D721Med (cell line): ENCODE data around the gene GPR25.

Source experiments
- DNase-seq: peaks from one replicate; pipeline ENCODE4 v3.0.0; 2011; ENCODE audit warnings: low spot score; ENCODE audit not compliant: insufficient read length
- FAIRE-seq: peaks from 2 replicates; lab custom pipeline; 2011; peaks lifted over from hg19 to GRCh38; lab: Jason Lieb, UNC
- TF ChIP-seq, protein P1 (sequence below): IDR thresholded peaks from 2 replicates; pipeline ENCODE4 v1.5.1; 2012; ENCODE audit warnings: mild to moderate bottlenecking, control low read depth; ENCODE audit not compliant: insufficient read depth; ENCODE audit errors: missing control alignments

GPR25 gene

DNA sequence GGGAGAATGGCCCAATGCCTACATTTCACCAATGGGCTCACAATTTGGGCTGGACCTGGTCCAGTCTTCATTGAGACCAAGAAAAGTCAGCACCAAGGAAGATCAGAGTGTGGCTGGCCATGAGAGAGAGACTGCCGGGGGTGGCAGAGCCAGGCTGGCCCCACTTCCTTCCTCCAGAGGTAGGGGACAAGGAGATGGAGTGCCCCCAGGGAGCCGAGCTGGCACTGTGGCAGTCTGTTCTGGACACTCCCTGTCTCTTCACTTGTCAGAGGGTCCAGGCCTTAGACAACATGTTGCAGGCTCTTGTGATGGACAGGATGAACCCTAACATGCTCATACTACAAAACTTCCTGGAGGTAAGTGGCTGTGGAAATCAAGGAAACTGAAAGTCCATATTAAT lies 49.6 kb downstream of the GPR25 start:
- TF ChIP-seq, protein P1, sequence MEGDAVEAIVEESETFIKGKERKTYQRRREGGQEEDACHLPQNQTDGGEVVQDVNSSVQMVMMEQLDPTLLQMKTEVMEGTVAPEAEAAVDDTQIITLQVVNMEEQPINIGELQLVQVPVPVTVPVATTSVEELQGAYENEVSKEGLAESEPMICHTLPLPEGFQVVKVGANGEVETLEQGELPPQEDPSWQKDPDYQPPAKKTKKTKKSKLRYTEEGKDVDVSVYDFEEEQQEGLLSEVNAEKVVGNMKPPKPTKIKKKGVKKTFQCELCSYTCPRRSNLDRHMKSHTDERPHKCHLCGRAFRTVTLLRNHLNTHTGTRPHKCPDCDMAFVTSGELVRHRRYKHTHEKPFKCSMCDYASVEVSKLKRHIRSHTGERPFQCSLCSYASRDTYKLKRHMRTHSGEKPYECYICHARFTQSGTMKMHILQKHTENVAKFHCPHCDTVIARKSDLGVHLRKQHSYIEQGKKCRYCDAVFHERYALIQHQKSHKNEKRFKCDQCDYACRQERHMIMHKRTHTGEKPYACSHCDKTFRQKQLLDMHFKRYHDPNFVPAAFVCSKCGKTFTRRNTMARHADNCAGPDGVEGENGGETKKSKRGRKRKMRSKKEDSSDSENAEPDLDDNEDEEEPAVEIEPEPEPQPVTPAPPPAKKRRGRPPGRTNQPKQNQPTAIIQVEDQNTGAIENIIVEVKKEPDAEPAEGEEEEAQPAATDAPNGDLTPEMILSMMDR = no peak
- DNase-seq (no peak), FAIRE-seq (no peak)

DNA sequence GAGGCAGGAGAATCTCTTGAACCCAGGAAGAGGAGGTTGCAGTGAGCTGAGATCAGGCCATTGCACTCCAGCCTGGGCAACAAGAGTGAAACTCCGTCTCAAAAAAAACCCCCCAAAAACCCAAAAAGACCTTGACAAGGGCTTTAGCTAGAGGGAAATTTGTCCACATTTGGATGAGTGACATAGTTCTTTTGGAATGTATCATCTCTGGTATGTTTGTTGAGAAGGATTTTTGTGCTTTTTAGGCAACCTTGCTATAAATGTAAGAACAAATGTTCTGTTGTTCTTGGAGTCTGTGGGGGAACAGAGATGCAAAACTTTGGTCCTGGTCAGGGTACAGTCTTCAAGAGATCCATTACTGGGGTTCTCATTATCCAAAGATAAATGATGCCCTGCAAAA lies 50.8 kb downstream of the GPR25 start:
- no peak for DNase-seq
- no peak for FAIRE-seq
- TF ChIP-seq, protein P1 = no peak
